ENCODE measurements around the gene OBSCN. TPM values are rescaled to one million over a fixed set of nuclear protein-coding genes. Genes with fewer than 3 reads are reported as not detected.

The OBSCN gene
- total RNA-seq, 1 experiment from 2014 or later, result 33.3 TPM

DNA sequence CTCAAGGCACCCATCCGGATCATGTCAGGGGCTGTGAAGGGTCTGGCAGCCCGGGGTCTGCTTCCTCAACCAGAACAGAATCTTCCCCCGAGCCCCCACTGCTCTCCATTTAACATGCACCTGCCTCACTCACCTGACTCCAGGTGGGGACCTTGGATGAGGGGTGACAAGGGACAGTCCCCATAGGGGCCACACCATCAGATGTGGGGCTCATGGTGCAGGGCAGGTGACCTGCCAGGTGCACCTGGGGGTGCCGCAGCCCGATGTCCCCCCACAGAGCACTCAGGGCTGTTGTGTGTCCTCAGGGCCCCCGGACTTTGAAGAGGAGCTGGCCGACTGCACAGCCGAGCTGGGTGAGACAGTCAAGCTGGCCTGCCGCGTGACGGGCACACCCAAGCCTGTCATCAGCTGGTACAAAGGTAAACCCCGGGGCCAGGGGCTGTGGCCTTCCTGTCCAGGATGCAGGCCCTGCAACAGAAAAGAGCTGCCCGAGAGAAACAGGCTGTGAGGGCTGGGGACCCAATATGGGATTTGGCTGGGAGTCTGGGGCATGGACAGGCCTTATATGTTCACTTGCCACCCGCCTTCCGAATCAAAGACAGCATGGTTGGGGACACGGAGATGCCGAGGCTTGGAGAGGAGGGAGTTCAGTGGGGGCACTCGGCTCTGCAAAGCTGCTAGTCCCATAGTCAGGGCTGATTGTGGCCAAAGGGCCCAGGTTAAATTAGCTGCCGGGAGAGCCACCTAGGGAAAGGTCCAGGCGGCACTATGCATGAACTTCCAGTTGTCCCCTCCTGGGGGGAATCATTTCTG is 134.2 kb downstream of the OBSCN start:
- Histone ChIP-seq H3K27ac (ENCODE audit: insufficient read length, low read depth, low read length) (no peak overlapping the region), H3K9ac (ENCODE audit: extremely low read depth, insufficient read length, low read length) (no peak overlapping the region), H3K14ac (ENCODE audit: insufficient read depth, low read length) (no peak overlapping the region), H3K79me1 (ENCODE audit: insufficient read depth, low read depth, low read length, poor library complexity, severe bottlenecking) (no peaks in the 10 kb centered on the region), H2AK5ac (ENCODE audit: insufficient read length, low read length) (no peak overlapping the region), H3K4me1 (ENCODE audit: insufficient read depth, low read length) (no peaks in the 10 kb centered on the region), H4K5ac (ENCODE audit: insufficient read length, low read depth, low read length) (no peak overlapping the region), H2BK15ac (ENCODE audit: low read depth, low read length) (no peak overlapping the region), H4K8ac (replicated peaks; ENCODE audit: insufficient read length, low read depth, low read length) (no peak overlapping the region), H3K18ac (ENCODE audit: insufficient read length, low read depth, low read length) (no peak overlapping the region), H2BK5ac (ENCODE audit: insufficient read length, low read length) (no peak overlapping the region), H3K56ac (ENCODE audit: insufficient read length, low read depth, low read length) (no peak overlapping the region), H2BK20ac (ENCODE audit: low read depth, low read length, poor library complexity, severe bottlenecking) (no peak overlapping the region), H3K23me2 (ENCODE audit: insufficient read length, low read depth, low read length, poor library complexity, severe bottlenecking) (no peaks in the 10 kb centered on the region), H2AFZ (ENCODE audit: low read length) (no peak overlapping the region), H2BK12ac (ENCODE audit: insufficient read length, low read depth, low read length) (no peak overlapping the region), H4K91ac (ENCODE audit: insufficient read length, low read depth, low read length) (no peak overlapping the region), H3K4me2 (ENCODE audit: insufficient read depth, insufficient read length, low read length) (no peak overlapping the region), H3K79me2 (ENCODE audit: insufficient read depth, low read length) (no peaks in the 10 kb centered on the region), H3K27me3 (ENCODE audit: insufficient read depth, low read length) (no peaks in the 10 kb centered on the region), H4K20me1 (ENCODE audit: control insufficient read depth, insufficient read depth, insufficient read length) (no peaks in the 10 kb centered on the region), H3T11ph (ENCODE audit: low read length) (no peak overlapping the region), H3K23ac (ENCODE audit: insufficient read length, low read depth, low read length) (no peak overlapping the region), H3K4ac (ENCODE audit: low read depth, low read length) (no peak overlapping the region), H3K9me3 (ENCODE audit: control insufficient read depth, low read depth, low read length) (peaks cover 6% of the 10 kb centered on the region), H2BK120ac (ENCODE audit: low read depth, low read length, poor library complexity, severe bottlenecking) (no peak overlapping the region)
- peaks cover 0 to 4% of the 10 kb centered on the region in 2 experiments; a peak in 1 of 5 replicates for H3K9me3 Mint-ChIP-seq
- no peak for TF ChIP-seq CTCF (conservative IDR thresholded peaks at IDR 0.05)
- no peaks in the 10 kb centered on the region; a peak in 1 of 4 replicates for H3K4me1 Mint-ChIP-seq
- no peaks in the 10 kb centered on the region for H3K27me3 Mint-ChIP-seq (ENCODE audit: low read depth)
- H3K27ac Mint-ChIP-seq, result 0 out of 7 replicates have a peak overlapping the region, but pooled peaks of 1 of the 3 experiments have one; percentile 85
- H3K36me3 Mint-ChIP-seq (ENCODE audit: insufficient read depth in 1 of 3, low read depth in 3 of 3), result peaks cover 20 to 28% (median 25%) of the 10 kb centered on the region in 3 experiments; a peak in 6 of 7 replicates
- H3K4me3 Mint-ChIP-seq, result no peak overlapping the region
- peak; percentile 24 for DNase-seq
- no CpG with 5 or more reads among the region's 20 CpGs for WGBS (ENCODE audit: extremely low coverage, insufficient read length, low lambda C conversion rate)

Measured in H9 (cell line).